IMR-90 (cell line): Measurements from ENCODE around the gene IQGAP2. TPM values are rescaled to one million over a fixed set of nuclear protein-coding genes. Genes with fewer than 3 reads are reported as not detected.

Experiments
- ATAC-seq: fragments of 200-7000 bp; cut with Tn5 transposase; 2 replicates; pipeline ENCODE4 v1.9.1; 2020; ENCODE audit warnings: low read depth, mild to moderate bottlenecking, moderate library complexity
- BruUV-seq: library from RNA; stranded (reverse); fragments of 400-500 nt; replicated peaks from 2 replicates; lab custom pipeline; 2021; lab: Mats Ljungman, UMichigan
- CTCF ChIA-PET: fragments of 300-600 bp; formaldehyde crosslinking; extraction: SDS; loops from one replicate; lab custom pipeline; 2021; ENCODE audit warnings: antibody characterized with exemption; lab: Yijun Ruan, JAX
- POLR2A ChIA-PET: fragments of 300-600 bp; sonication (Branson Sonifier 250); formaldehyde crosslinking; loops from one replicate; lab custom pipeline; 2022; ENCODE audit warnings: antibody characterized with exemption; ENCODE audit not compliant: unreplicated experiment; lab: Charles Lee
- DNase-seq: peaks from one replicate; pipeline ENCODE4 v3.0.0; 2013
- H2AFZ ChIP-seq: replicated peaks from 2 replicates; pipeline ENCODE3; 2013; ENCODE audit warnings: low read length, mild to moderate bottlenecking; ENCODE audit not compliant: poor library complexity
- H2AK5ac ChIP-seq: 2 replicates; pipeline ENCODE4 v1.6.1; 2013; ENCODE audit warnings: low read depth, low read length, inconsistent platforms
- H2AK9ac ChIP-seq: replicated peaks from 2 replicates; pipeline ENCODE3; 2013; ENCODE audit warnings: mild to moderate bottlenecking, low read depth, low read length, moderate library complexity; ENCODE audit not compliant: poor library complexity
- H2BK120ac ChIP-seq: 2 replicates; pipeline ENCODE4 v1.6.1; 2013; ENCODE audit warnings: low read depth, low read length, inconsistent platforms
- H2BK15ac ChIP-seq: 3 replicates; pipeline ENCODE4 v1.6.1; 2013; ENCODE audit warnings: low read depth, low read length, inconsistent platforms
- H2BK20ac ChIP-seq: 2 replicates; pipeline ENCODE4 v1.6.1; 2013; ENCODE audit warnings: low read depth, mild to moderate bottlenecking, inconsistent platforms, low read length, moderate library complexity
- H2BK5ac ChIP-seq: 2 replicates; pipeline ENCODE4 v1.6.1; 2013; ENCODE audit warnings: mild to moderate bottlenecking, low read depth, low read length, inconsistent platforms; ENCODE audit not compliant: poor library complexity, severe bottlenecking
- H3K14ac ChIP-seq: replicated peaks from 2 replicates; pipeline ENCODE4 v1.6.1; 2013; ENCODE audit warnings: low read depth, low read length, inconsistent platforms
- H3K18ac ChIP-seq: 2 replicates; pipeline ENCODE4 v1.6.1; 2013; ENCODE audit warnings: low read depth, low read length, control low read depth
- H3K23ac ChIP-seq: 2 replicates; pipeline ENCODE4 v1.6.1; 2013; ENCODE audit warnings: low read depth, low read length, inconsistent platforms
- H3K27ac ChIP-seq: 2 replicates; pipeline ENCODE4 v1.5.1; 2013; ENCODE audit warnings: mild to moderate bottlenecking, control low read depth, low read length; ENCODE audit not compliant: insufficient read depth
- H3K27me3 ChIP-seq: 2 replicates; pipeline ENCODE4 v1.6.1; 2013; ENCODE audit warnings: low read length; ENCODE audit not compliant: control insufficient read depth, insufficient read depth
- H3K36me3 ChIP-seq: 2 replicates; pipeline ENCODE4 v1.6.1; 2013; ENCODE audit warnings: low read length, mixed read lengths; ENCODE audit not compliant: control insufficient read depth, insufficient read depth
- H3K4ac ChIP-seq: 2 replicates; pipeline ENCODE4 v1.6.1; 2013; ENCODE audit warnings: low read depth, low read length, inconsistent platforms
- H3K4me1 ChIP-seq: 2 replicates; pipeline ENCODE4 v1.6.1; 2013; ENCODE audit warnings: low read length, mixed read lengths; ENCODE audit not compliant: control insufficient read depth, insufficient read depth
- H3K4me2 ChIP-seq: 2 replicates; pipeline ENCODE4 v1.6.1; 2013; ENCODE audit warnings: low read depth, mild to moderate bottlenecking, control low read depth, low read length, moderate library complexity
- H3K4me3 ChIP-seq: 2 replicates; pipeline ENCODE4 v1.5.1; 2013; ENCODE audit warnings: low read depth, mild to moderate bottlenecking, control low read depth, low read length, moderate library complexity; ENCODE audit not compliant: insufficient read depth
- H3K56ac ChIP-seq: 2 replicates; pipeline ENCODE4 v1.6.1; 2013; ENCODE audit warnings: low read length, inconsistent platforms; ENCODE audit not compliant: insufficient read depth; ENCODE audit errors: extremely low read depth
- H3K79me1 ChIP-seq, 2 experiments: 2 replicates each; pipeline ENCODE4 v1.6.1; 2013; ENCODE audit warnings: low read length in 2 of 2, inconsistent platforms in 1 of 2, low read depth in 1 of 2
- H3K9ac ChIP-seq: 2 replicates; pipeline ENCODE4 v1.6.1; 2013; ENCODE audit warnings: low read depth, low read length, control low read depth
- H3K9me1 ChIP-seq: 2 replicates; pipeline ENCODE4 v1.6.1; 2013; ENCODE audit warnings: low read length, inconsistent platforms; ENCODE audit not compliant: insufficient read depth
- H3K9me3 ChIP-seq: 2 replicates; pipeline ENCODE4 v1.6.1; 2013; ENCODE audit warnings: low read length; ENCODE audit not compliant: control insufficient read depth, insufficient read depth
- H4K20me1 ChIP-seq: 2 replicates; pipeline ENCODE4 v1.6.1; 2013; ENCODE audit warnings: low read length, inconsistent platforms; ENCODE audit not compliant: insufficient read depth
- H4K5ac ChIP-seq: 2 replicates; pipeline ENCODE4 v1.6.1; 2013; ENCODE audit warnings: mild to moderate bottlenecking, low read depth, low read length, control low read depth
- H4K8ac ChIP-seq, 2 experiments: 2 replicates each; pipeline ENCODE4 v1.6.1; 2013; ENCODE audit warnings: low read depth in 2 of 2, low read length in 2 of 2, control low read depth in 1 of 2, inconsistent platforms in 1 of 2
- H4K91ac ChIP-seq: 2 replicates; pipeline ENCODE4 v1.6.1; 2013; ENCODE audit warnings: low read depth, low read length, inconsistent platforms; ENCODE audit not compliant: insufficient read depth
- CEBPB ChIP-seq: IDR thresholded peaks from 2 replicates; pipeline ENCODE4 v1.6.1; 2012; ENCODE audit warnings: low read depth, low read length, improper control_type of control experiment
- CHD1 ChIP-seq: IDR thresholded peaks from 2 replicates; pipeline ENCODE4 v1.6.1; 2012; ENCODE audit warnings: low read depth, low read length, improper control_type of control experiment
- MAFK ChIP-seq: IDR thresholded peaks from 2 replicates; pipeline ENCODE4 v1.6.1; 2012; ENCODE audit warnings: low read depth, low read length, improper control_type of control experiment
- MAZ ChIP-seq: IDR thresholded peaks from 2 replicates; pipeline ENCODE4 v1.6.1; 2012; ENCODE audit warnings: low read depth, mild to moderate bottlenecking, low read length, improper control_type of control experiment, moderate library complexity, borderline replicate concordance
- MXI1 ChIP-seq: IDR thresholded peaks from 2 replicates; pipeline ENCODE4 v1.6.1; 2012; ENCODE audit warnings: low read depth, mild to moderate bottlenecking, low read length, moderate library complexity, borderline replicate concordance
- POLR2A ChIP-seq: IDR thresholded peaks from 2 replicates; pipeline ENCODE4 v1.6.1; 2012; ENCODE audit warnings: mild to moderate bottlenecking, low read depth, low read length
- RAD21 ChIP-seq: IDR thresholded peaks from 2 replicates; pipeline ENCODE4 v1.6.1; 2012; ENCODE audit warnings: low read length, improper control_type of control experiment
- RCOR1 ChIP-seq: IDR thresholded peaks from 2 replicates; pipeline ENCODE4 v1.6.1; 2012; ENCODE audit warnings: mild to moderate bottlenecking, low read length, improper control_type of control experiment; ENCODE audit not compliant: insufficient replicate concordance
- WGBS, 2 experiments: methylation state at CpG; one replicate each; pipeline versions ENCODE4 v1.1.5 to v1.1.7; 2013; ENCODE audit warnings: missing lambda C conversion rate in 2 of 2; ENCODE audit not compliant: insufficient read length in 1 of 2; ENCODE audit errors: extremely low coverage in 2 of 2; 5-methylcytosine and 5-hydroxymethylcytosine counted together
- dilution Hi-C: fragments of 300-500 bp; cut with HindIII; formaldehyde crosslinking; loops from one replicate; pipeline ENCODE4 v1.14.3; 2018; ENCODE audit warnings: low sequenced_read_pairs; ENCODE audit not compliant: unreplicated experiment
- in situ Hi-C: fragments of 300-500 bp; cut with MboI; formaldehyde crosslinking; loops from 3 replicates; pipeline ENCODE4 v1.14.3; 2019; ENCODE audit warnings: low sequenced_read_pairs, inconsistent platforms, mixed read lengths
- intact Hi-C: fragments of 100-400 bp; cut with micrococcal nuclease; formaldehyde crosslinking; loops from 2 replicates; pipeline ENCODE4 v1.10.0; 2022
- polyA plus RNA-seq, 3 experiments: library from polyadenylated mRNA; depleted of rRNA; stranded (reverse); fragments of >200 nt; gene quantifications; 2 replicates each; pipeline ENCODE4 v1.2.3, GENCODE V29; 2012; ENCODE audit warnings: low replicate concordance in 1 of 3
- total RNA-seq: library from RNA; depleted of rRNA; stranded (reverse); fragments of >200 nt; gene quantifications from 2 replicates; pipeline ENCODE4 v1.2.3, GENCODE V29; 2012
- TF ChIP-seq, protein P1 (sequence below): fragments of 150-350 bp; IDR thresholded peaks from 2 replicates; pipeline ENCODE4 v1.6.1; 2016; ENCODE audit warnings: low read depth, mild to moderate bottlenecking, low read length, moderate library complexity, borderline replicate concordance
- TF ChIP-seq, protein P2 (sequence below): fragments of 150-350 bp; IDR thresholded peaks from 2 replicates; pipeline ENCODE4 v1.6.1; 2017; ENCODE audit warnings: mild to moderate bottlenecking, antibody characterized with exemption, low read length, low read depth
- TF ChIP-seq, protein P3 (sequence below): conservative IDR thresholded peaks from 2 replicates; pipeline ENCODE4 v1.5.1; 2012; ENCODE audit warnings: mild to moderate bottlenecking, low read depth, low read length, improper control_type of control experiment

IQGAP2 gene
- total and polyA plus RNA-seq, 2 of the 4 experiments (the other 2 are of a cell fraction) = 0.21 to 0.36 TPM

DNA sequence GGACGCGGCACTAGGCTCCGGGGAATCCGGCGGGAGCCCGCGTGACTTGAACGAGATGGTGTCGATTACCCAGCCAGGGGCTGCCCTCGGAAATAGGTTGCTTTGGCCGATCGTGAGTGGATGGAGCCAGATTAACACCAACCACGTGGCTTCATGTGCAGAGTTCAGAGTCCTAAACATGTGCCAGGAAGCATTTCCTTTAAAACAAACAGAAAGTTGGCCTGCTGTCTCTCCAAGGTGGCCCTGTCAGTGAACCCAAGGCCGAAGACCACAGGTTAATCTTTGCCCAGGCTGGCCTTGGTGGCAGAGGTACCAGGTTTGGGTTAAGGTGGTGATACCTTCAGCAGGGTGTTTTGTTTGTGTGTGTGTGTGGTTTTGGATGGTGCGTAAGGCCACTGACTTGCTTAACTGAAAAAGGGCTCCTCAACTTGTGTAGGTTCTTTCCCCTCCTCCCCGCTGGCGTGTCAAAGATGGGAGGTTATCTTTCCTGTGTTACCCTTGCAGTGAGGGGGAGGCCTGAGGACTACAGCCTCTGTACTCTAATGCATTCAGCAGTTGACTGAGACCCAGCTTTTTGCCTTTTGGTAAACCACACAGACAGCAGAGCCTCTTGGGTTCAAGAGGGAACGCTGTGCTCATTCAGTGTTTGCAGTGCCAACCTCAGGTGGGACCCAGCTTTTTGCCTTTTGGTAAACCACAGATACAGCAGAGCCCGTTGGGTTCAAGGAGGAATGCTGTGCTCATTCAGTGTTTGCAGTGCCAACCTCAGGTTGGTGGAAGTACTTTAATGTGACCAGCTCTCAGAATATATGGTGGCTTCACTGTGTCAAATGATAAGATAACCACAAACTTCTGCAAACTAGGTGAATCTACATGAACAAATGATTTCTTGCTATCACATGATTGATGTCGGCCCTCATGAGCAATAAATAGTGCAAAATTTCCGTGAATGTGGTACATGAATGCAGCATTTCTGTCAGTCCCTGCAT, 1.4 kb downstream of the IQGAP2 start:
- DNase-seq (no peak), ATAC-seq (no peak)
- H2BK15ac ChIP-seq = no peak overlapping the region
- H3K27me3 ChIP-seq = peaks cover 47% of the 10 kb centered on the region
- H4K5ac ChIP-seq = no peak overlapping the region
- no peaks in the 10 kb centered on the region for H3K79me1 ChIP-seq
- no peak overlapping the region for H2BK120ac ChIP-seq
- no peak overlapping the region for H3K23ac ChIP-seq
- no peak overlapping the region for H3K18ac ChIP-seq
- no peak for TF ChIP-seq CHD1
- TF ChIP-seq, protein P1, sequence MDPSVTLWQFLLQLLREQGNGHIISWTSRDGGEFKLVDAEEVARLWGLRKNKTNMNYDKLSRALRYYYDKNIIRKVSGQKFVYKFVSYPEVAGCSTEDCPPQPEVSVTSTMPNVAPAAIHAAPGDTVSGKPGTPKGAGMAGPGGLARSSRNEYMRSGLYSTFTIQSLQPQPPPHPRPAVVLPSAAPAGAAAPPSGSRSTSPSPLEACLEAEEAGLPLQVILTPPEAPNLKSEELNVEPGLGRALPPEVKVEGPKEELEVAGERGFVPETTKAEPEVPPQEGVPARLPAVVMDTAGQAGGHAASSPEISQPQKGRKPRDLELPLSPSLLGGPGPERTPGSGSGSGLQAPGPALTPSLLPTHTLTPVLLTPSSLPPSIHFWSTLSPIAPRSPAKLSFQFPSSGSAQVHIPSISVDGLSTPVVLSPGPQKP = no peak
- no peak for TF ChIP-seq RCOR1
- no peak for TF ChIP-seq RAD21
- TF ChIP-seq, protein P2, sequence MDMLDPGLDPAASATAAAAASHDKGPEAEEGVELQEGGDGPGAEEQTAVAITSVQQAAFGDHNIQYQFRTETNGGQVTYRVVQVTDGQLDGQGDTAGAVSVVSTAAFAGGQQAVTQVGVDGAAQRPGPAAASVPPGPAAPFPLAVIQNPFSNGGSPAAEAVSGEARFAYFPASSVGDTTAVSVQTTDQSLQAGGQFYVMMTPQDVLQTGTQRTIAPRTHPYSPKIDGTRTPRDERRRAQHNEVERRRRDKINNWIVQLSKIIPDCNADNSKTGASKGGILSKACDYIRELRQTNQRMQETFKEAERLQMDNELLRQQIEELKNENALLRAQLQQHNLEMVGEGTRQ = no peak
- TF ChIP-seq CEBPB = no peak
- TF ChIP-seq POLR2A = no peak
- no peak for TF ChIP-seq MAZ
- TF ChIP-seq, protein P3, sequence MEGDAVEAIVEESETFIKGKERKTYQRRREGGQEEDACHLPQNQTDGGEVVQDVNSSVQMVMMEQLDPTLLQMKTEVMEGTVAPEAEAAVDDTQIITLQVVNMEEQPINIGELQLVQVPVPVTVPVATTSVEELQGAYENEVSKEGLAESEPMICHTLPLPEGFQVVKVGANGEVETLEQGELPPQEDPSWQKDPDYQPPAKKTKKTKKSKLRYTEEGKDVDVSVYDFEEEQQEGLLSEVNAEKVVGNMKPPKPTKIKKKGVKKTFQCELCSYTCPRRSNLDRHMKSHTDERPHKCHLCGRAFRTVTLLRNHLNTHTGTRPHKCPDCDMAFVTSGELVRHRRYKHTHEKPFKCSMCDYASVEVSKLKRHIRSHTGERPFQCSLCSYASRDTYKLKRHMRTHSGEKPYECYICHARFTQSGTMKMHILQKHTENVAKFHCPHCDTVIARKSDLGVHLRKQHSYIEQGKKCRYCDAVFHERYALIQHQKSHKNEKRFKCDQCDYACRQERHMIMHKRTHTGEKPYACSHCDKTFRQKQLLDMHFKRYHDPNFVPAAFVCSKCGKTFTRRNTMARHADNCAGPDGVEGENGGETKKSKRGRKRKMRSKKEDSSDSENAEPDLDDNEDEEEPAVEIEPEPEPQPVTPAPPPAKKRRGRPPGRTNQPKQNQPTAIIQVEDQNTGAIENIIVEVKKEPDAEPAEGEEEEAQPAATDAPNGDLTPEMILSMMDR = no peak
- no peak for TF ChIP-seq MXI1
- TF ChIP-seq MAFK = no peak
- H2AK5ac ChIP-seq = no peak overlapping the region
- H3K4me2 ChIP-seq = no peak overlapping the region
- H3K56ac ChIP-seq = no peak overlapping the region
- H3K27ac ChIP-seq = no peak overlapping the region
- H2AFZ ChIP-seq = peak overlapping the region; percentile 19
- in situ Hi-C loops = no loop called here
- intact Hi-C loops = loop anchor here (5.0 to 10.0 kb wide), 2 partner anchors 178 to 370 kb away; no protein-coding TSS in a partner anchor
- POLR2A ChIA-PET = no interaction called here
- no peaks in the 10 kb centered on the region for H3K9me3 ChIP-seq
- no TSS peak for BruUV-seq
- H4K20me1 ChIP-seq = no peaks in the 10 kb centered on the region
- H2BK20ac ChIP-seq = no peak overlapping the region
- H3K4ac ChIP-seq = no peak overlapping the region
- H3K4me1 ChIP-seq = no peaks in the 10 kb centered on the region
- no peak overlapping the region for H3K9ac ChIP-seq
- dilution Hi-C loops = no loop called here
- H4K91ac ChIP-seq = no peak overlapping the region
- no peaks in the 10 kb centered on the region for H3K36me3 ChIP-seq
- H4K8ac ChIP-seq = no peak overlapping the region
- CTCF ChIA-PET = no interaction called here
- H2BK5ac ChIP-seq = no peak overlapping the region
- H2AK9ac ChIP-seq = no peak overlapping the region
- no peak overlapping the region for H3K14ac ChIP-seq
- 32% methylated on average over 8 of the region's 21 CpGs; no CpG with 5 or more reads in 1 of the 2 experiments for WGBS, 2 experiments
- H3K4me3 ChIP-seq = no peak overlapping the region
- H3K9me1 ChIP-seq = no peaks in the 10 kb centered on the region
